ENCODE measurements around the gene TOP3B.

TOP3B gene

GRCh38 chr22:21994881-21995444 is 12.4 kb upstream of the TOP3B start:
- no peaks in the 10 kb centered on the region for H3K36me3 ChIP-seq (ENCODE audit: control insufficient read depth in 2 of 2, insufficient read depth in 2 of 2, low read length in 2 of 2)
- no peak overlapping the region for H3K4me3 ChIP-seq (ENCODE audit: low read length in 2 of 2)
- no peak overlapping the region for H3K27ac ChIP-seq (ENCODE audit: low read depth in 2 of 2, low read length in 2 of 2)
- H3K9ac ChIP-seq (ENCODE audit: low read depth in 1 of 2, low read length in 2 of 2) = no peak overlapping the region
- no peaks in the 10 kb centered on the region for H3K4me1 ChIP-seq (ENCODE audit: control insufficient read depth in 2 of 2, insufficient read depth in 2 of 2, low read length in 2 of 2)
- peaks cover 0 to 10% of the 10 kb centered on the region in 2 donors for H3K27me3 ChIP-seq (ENCODE audit: control insufficient read depth in 2 of 2, insufficient read depth in 2 of 2, low read length in 2 of 2)
- H3K9me3 ChIP-seq (ENCODE audit: control insufficient read depth in 2 of 2, low read length in 2 of 2) = no peaks in the 10 kb centered on the region

GRCh38 chr22:21992593-21993237 is 10.1 kb upstream of the TOP3B start:
- no peaks in the 10 kb centered on the region for H3K4me1 ChIP-seq (ENCODE audit: control insufficient read depth in 2 of 2, insufficient read depth in 2 of 2, low read length in 2 of 2)
- H3K36me3 ChIP-seq (ENCODE audit: control insufficient read depth in 2 of 2, insufficient read depth in 2 of 2, low read length in 2 of 2) = no peaks in the 10 kb centered on the region
- H3K27ac ChIP-seq (ENCODE audit: low read depth in 2 of 2, low read length in 2 of 2) = no peak overlapping the region
- H3K27me3 ChIP-seq (ENCODE audit: control insufficient read depth in 2 of 2, insufficient read depth in 2 of 2, low read length in 2 of 2) = peaks cover 3% of the 10 kb centered on the region in 2 donors
- no peak overlapping the region for H3K4me3 ChIP-seq (ENCODE audit: low read length in 2 of 2)
- no peak overlapping the region for H3K9ac ChIP-seq (ENCODE audit: low read depth in 1 of 2, low read length in 2 of 2)
- no peaks in the 10 kb centered on the region for H3K9me3 ChIP-seq (ENCODE audit: control insufficient read depth in 2 of 2, low read length in 2 of 2)

- Histone ChIP-seq H3K27ac (ENCODE audit: low read depth in 2 of 2, low read length in 2 of 2) (no peak overlapping the region), H3K4me3 (ENCODE audit: low read length in 2 of 2) (no peak overlapping the region), H3K27me3 (ENCODE audit: control insufficient read depth in 2 of 2, insufficient read depth in 2 of 2, low read length in 2 of 2) (peaks cover 0 to 3% of the 10 kb centered on the region in 2 donors), H3K9me3 (ENCODE audit: control insufficient read depth in 2 of 2, low read length in 2 of 2) (no peaks in the 10 kb centered on the region), H3K36me3 (ENCODE audit: control insufficient read depth in 2 of 2, insufficient read depth in 2 of 2, low read length in 2 of 2) (no peaks in the 10 kb centered on the region), H3K4me1 (ENCODE audit: control insufficient read depth in 2 of 2, insufficient read depth in 2 of 2, low read length in 2 of 2) (no peaks in the 10 kb centered on the region), H3K9ac (ENCODE audit: low read depth in 1 of 2, low read length in 2 of 2) (no peak overlapping the region)
Measured at GRCh38 chr22:21991774-21992173, 9.2 kb upstream of the TOP3B start.

- Histone ChIP-seq H3K36me3 (ENCODE audit: control insufficient read depth in 2 of 2, insufficient read depth in 2 of 2, low read length in 2 of 2) (no peaks in the 10 kb centered on the region), H3K9me3 (ENCODE audit: control insufficient read depth in 2 of 2, low read length in 2 of 2) (no peaks in the 10 kb centered on the region), H3K27me3 (ENCODE audit: control insufficient read depth in 2 of 2, insufficient read depth in 2 of 2, low read length in 2 of 2) (peaks cover 0 to 3% of the 10 kb centered on the region in 2 donors), H3K9ac (ENCODE audit: low read depth in 1 of 2, low read length in 2 of 2) (no peak overlapping the region), H3K27ac (ENCODE audit: low read depth in 2 of 2, low read length in 2 of 2) (no peak overlapping the region), H3K4me3 (ENCODE audit: low read length in 2 of 2) (no peak overlapping the region), H3K4me1 (ENCODE audit: control insufficient read depth in 2 of 2, insufficient read depth in 2 of 2, low read length in 2 of 2) (no peaks in the 10 kb centered on the region)
Measured at GRCh38 chr22:21991304-21991596, 8.7 kb upstream of the TOP3B start.

- Histone ChIP-seq H3K9me3 (ENCODE audit: control insufficient read depth in 2 of 2, low read length in 2 of 2) (no peaks in the 10 kb centered on the region), H3K4me1 (ENCODE audit: control insufficient read depth in 2 of 2, insufficient read depth in 2 of 2, low read length in 2 of 2) (no peaks in the 10 kb centered on the region), H3K36me3 (ENCODE audit: control insufficient read depth in 2 of 2, insufficient read depth in 2 of 2, low read length in 2 of 2) (no peaks in the 10 kb centered on the region), H3K27ac (ENCODE audit: low read depth in 2 of 2, low read length in 2 of 2) (no peak overlapping the region), H3K4me3 (ENCODE audit: low read length in 2 of 2) (no peak overlapping the region), H3K9ac (ENCODE audit: low read depth in 1 of 2, low read length in 2 of 2) (no peak overlapping the region), H3K27me3 (ENCODE audit: control insufficient read depth in 2 of 2, insufficient read depth in 2 of 2, low read length in 2 of 2) (peaks cover 0 to 3% of the 10 kb centered on the region in 2 donors)
Measured at GRCh38 chr22:21990445-21991303, 8.1 kb upstream of the TOP3B start.

- Histone ChIP-seq H3K27me3 (ENCODE audit: control insufficient read depth in 2 of 2, insufficient read depth in 2 of 2, low read length in 2 of 2) (peaks cover 0 to 3% of the 10 kb centered on the region in 2 donors), H3K4me1 (ENCODE audit: control insufficient read depth in 2 of 2, insufficient read depth in 2 of 2, low read length in 2 of 2) (no peaks in the 10 kb centered on the region), H3K4me3 (ENCODE audit: low read length in 2 of 2) (no peak overlapping the region), H3K9ac (ENCODE audit: low read depth in 1 of 2, low read length in 2 of 2) (no peak overlapping the region), H3K27ac (ENCODE audit: low read depth in 2 of 2, low read length in 2 of 2) (no peak overlapping the region), H3K9me3 (ENCODE audit: control insufficient read depth in 2 of 2, low read length in 2 of 2) (no peaks in the 10 kb centered on the region), H3K36me3 (ENCODE audit: control insufficient read depth in 2 of 2, insufficient read depth in 2 of 2, low read length in 2 of 2) (no peaks in the 10 kb centered on the region)
Measured at GRCh38 chr22:21989049-21989448, 6.5 kb upstream of the TOP3B start.

- no peaks in the 10 kb centered on the region for H3K36me3 ChIP-seq (ENCODE audit: control insufficient read depth in 2 of 2, insufficient read depth in 2 of 2, low read length in 2 of 2)
- no peaks in the 10 kb centered on the region for H3K9me3 ChIP-seq (ENCODE audit: control insufficient read depth in 2 of 2, low read length in 2 of 2)
- H3K4me1 ChIP-seq (ENCODE audit: control insufficient read depth in 2 of 2, insufficient read depth in 2 of 2, low read length in 2 of 2) = peaks cover 5 to 9% of the 10 kb centered on the region in 2 donors
- no peak overlapping the region for H3K9ac ChIP-seq (ENCODE audit: low read depth in 1 of 2, low read length in 2 of 2)
- H3K27me3 ChIP-seq (ENCODE audit: control insufficient read depth in 2 of 2, insufficient read depth in 2 of 2, low read length in 2 of 2) = peaks cover 0 to 3% of the 10 kb centered on the region in 2 donors
- H3K4me3 ChIP-seq (ENCODE audit: low read length in 2 of 2) = no peak overlapping the region
- no peak overlapping the region for H3K27ac ChIP-seq (ENCODE audit: low read depth in 2 of 2, low read length in 2 of 2)
Measured at GRCh38 chr22:21985214-21985613, 2.6 kb upstream of the TOP3B start.

- Histone ChIP-seq H3K27me3 (ENCODE audit: control insufficient read depth in 2 of 2, insufficient read depth in 2 of 2, low read length in 2 of 2) (peaks cover 0 to 3% of the 10 kb centered on the region in 2 donors), H3K27ac (ENCODE audit: low read depth in 2 of 2, low read length in 2 of 2) (no peak overlapping the region), H3K4me1 (ENCODE audit: control insufficient read depth in 2 of 2, insufficient read depth in 2 of 2, low read length in 2 of 2) (peaks cover 5 to 9% of the 10 kb centered on the region in 2 donors), H3K4me3 (ENCODE audit: low read length in 2 of 2) (no peak overlapping the region), H3K9me3 (ENCODE audit: control insufficient read depth in 2 of 2, low read length in 2 of 2) (no peaks in the 10 kb centered on the region), H3K36me3 (ENCODE audit: control insufficient read depth in 2 of 2, insufficient read depth in 2 of 2, low read length in 2 of 2) (no peaks in the 10 kb centered on the region), H3K9ac (ENCODE audit: low read depth in 1 of 2, low read length in 2 of 2) (no peak overlapping the region)
Measured at GRCh38 chr22:21984793-21985192, 2.2 kb upstream of the TOP3B start.

GRCh38 chr22:21981874-21982273 is 713 bp downstream of the TOP3B start:
- H3K36me3 ChIP-seq (ENCODE audit: control insufficient read depth in 2 of 2, insufficient read depth in 2 of 2, low read length in 2 of 2) = peaks cover 5% of the 10 kb centered on the region in 2 donors
- no peaks in the 10 kb centered on the region for H3K27me3 ChIP-seq (ENCODE audit: control insufficient read depth in 2 of 2, insufficient read depth in 2 of 2, low read length in 2 of 2)
- peak overlapping the region; percentile 79 to 89 for H3K9ac ChIP-seq (ENCODE audit: low read depth in 1 of 2, low read length in 2 of 2)
- peak overlapping the region; percentile 82 to 93 for H3K4me3 ChIP-seq (ENCODE audit: low read length in 2 of 2)
- no peak overlapping the region for H3K27ac ChIP-seq (ENCODE audit: low read depth in 2 of 2, low read length in 2 of 2)
- no peaks in the 10 kb centered on the region for H3K9me3 ChIP-seq (ENCODE audit: control insufficient read depth in 2 of 2, low read length in 2 of 2)
- peaks cover 5 to 9% of the 10 kb centered on the region in 2 donors for H3K4me1 ChIP-seq (ENCODE audit: control insufficient read depth in 2 of 2, insufficient read depth in 2 of 2, low read length in 2 of 2)

- Histone ChIP-seq H3K4me1 (ENCODE audit: control insufficient read depth in 2 of 2, insufficient read depth in 2 of 2, low read length in 2 of 2) (peaks cover 5 to 9% of the 10 kb centered on the region in 2 donors), H3K27me3 (ENCODE audit: control insufficient read depth in 2 of 2, insufficient read depth in 2 of 2, low read length in 2 of 2) (no peaks in the 10 kb centered on the region), H3K9ac (ENCODE audit: low read depth in 1 of 2, low read length in 2 of 2) (no peak overlapping the region), H3K27ac (ENCODE audit: low read depth in 2 of 2, low read length in 2 of 2) (no peak overlapping the region), H3K4me3 (ENCODE audit: low read length in 2 of 2) (no peak overlapping the region), H3K9me3 (ENCODE audit: control insufficient read depth in 2 of 2, low read length in 2 of 2) (no peaks in the 10 kb centered on the region), H3K36me3 (ENCODE audit: control insufficient read depth in 2 of 2, insufficient read depth in 2 of 2, low read length in 2 of 2) (peaks cover 5 to 11% of the 10 kb centered on the region in 2 donors)
Measured at GRCh38 chr22:21980547-21980946, 2.0 kb downstream of the TOP3B start.
